Activated B cell treated with CpG ODN at 0.5 μM for 24 hours (primary cell): ENCODE measurements around the gene EOLA1. TPM values are rescaled to one million over a fixed set of nuclear protein-coding genes. Genes with fewer than 3 reads are reported as not detected.
"Not testable (repeated sequence)": the region's sequence is repeated elsewhere in the genome, so short reads cannot be mapped to it uniquely, and the experiment has no call there.

Experiments used
- ATAC-seq: fragments of 200-7000 bp; cut with Tn5 transposase; one replicate; pipeline ENCODE4 v1.10.0; 2021; ENCODE audit warnings: low read depth, mild to moderate bottlenecking, moderate library complexity
- CTCF ChIA-PET: fragments of 350-600 bp; sonication (Branson Sonifier 250); formaldehyde crosslinking; loops from one replicate; lab custom pipeline; 2021; ENCODE audit warnings: antibody characterized with exemption; lab: Charles Lee
- POLR2A ChIA-PET: fragments of 350-600 bp; sonication (Branson Sonifier 250); formaldehyde crosslinking; loops from one replicate; lab custom pipeline; 2021; ENCODE audit warnings: antibody characterized with exemption; lab: Charles Lee
- DNase-seq: peaks from one replicate; pipeline ENCODE4 v3.0.0; 2022
- H3K27ac Mint-ChIP-seq: one replicate; pipeline ENCODE4 v1.8.0; 2020; ENCODE audit warnings: mixed read lengths
- H3K27me3 Mint-ChIP-seq: one replicate; pipeline ENCODE4 v1.8.0; 2021; ENCODE audit warnings: mixed read lengths
- H3K36me3 Mint-ChIP-seq: one replicate; pipeline ENCODE4 v1.8.0; 2021; ENCODE audit warnings: low read depth, mixed read lengths
- H3K4me1 Mint-ChIP-seq: one replicate; pipeline ENCODE4 v1.8.0; 2021; ENCODE audit warnings: mixed read lengths
- H3K4me3 Mint-ChIP-seq: one replicate; pipeline ENCODE4 v1.8.0; 2020; ENCODE audit warnings: mild to moderate bottlenecking, mixed read lengths
- H3K9me3 Mint-ChIP-seq: one replicate; pipeline ENCODE4 v1.8.0; 2020; ENCODE audit warnings: mixed read lengths
- intact Hi-C: fragments of 100-400 bp; cut with micrococcal nuclease; formaldehyde crosslinking; loops from one replicate; pipeline ENCODE4 v1.15.1; 2024
- total RNA-seq: library from RNA; stranded (reverse); gene quantifications from 2 replicates; pipeline ENCODE4 v1.2.3, GENCODE V29; 2022
- TF ChIP-seq, protein P1 (sequence below): fragments of 200-600 bp; IDR thresholded peaks from one replicate; pipeline ENCODE4 v1.8.0; 2022; ENCODE audit warnings: antibody characterized with exemption, mild to moderate bottlenecking

EOLA1 gene
- total RNA-seq, 1 donor from 2014 or later = 22.8 TPM

DNA sequence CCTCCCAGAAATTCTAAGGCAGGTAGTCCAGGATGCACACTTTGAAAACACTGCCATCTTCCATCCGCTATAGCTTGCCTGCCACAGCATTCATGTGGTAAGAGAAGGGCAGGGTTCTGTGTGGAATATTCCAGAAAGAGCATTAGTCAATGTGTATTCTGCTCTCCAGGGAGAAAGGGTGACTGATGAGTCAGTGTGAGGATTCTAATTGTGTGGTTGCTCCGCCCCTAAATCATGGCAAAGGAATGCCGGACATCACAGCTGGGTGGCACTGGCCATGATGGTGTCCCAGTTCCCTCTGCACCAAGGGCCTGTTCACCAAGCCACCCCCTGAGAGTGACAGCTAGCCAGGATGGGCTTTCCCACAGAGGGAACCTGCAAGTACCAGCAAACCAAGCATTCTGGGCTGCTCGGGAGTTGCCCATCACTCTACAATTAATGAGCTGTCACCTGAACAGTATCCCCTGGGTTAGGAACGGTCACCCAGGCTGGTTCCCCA is 45.2 kb upstream of the EOLA1 start:
- Mint-ChIP-seq H3K4me1 (peaks cover 3% of the 10 kb centered on the region), H3K27ac (no peak overlapping the region), H3K9me3 (no peaks in the 10 kb centered on the region), H3K36me3 (peaks cover 49% of the 10 kb centered on the region), H3K27me3 (no peaks in the 10 kb centered on the region), H3K4me3 (no peak overlapping the region)
- ATAC-seq (no peak), DNase-seq (no peak)
- intact Hi-C loops = loop anchor here (10.0 kb wide), 1 partner anchor 1581 kb away; the partner anchor contains the start of gene FMR1
- TF ChIP-seq, protein P1, sequence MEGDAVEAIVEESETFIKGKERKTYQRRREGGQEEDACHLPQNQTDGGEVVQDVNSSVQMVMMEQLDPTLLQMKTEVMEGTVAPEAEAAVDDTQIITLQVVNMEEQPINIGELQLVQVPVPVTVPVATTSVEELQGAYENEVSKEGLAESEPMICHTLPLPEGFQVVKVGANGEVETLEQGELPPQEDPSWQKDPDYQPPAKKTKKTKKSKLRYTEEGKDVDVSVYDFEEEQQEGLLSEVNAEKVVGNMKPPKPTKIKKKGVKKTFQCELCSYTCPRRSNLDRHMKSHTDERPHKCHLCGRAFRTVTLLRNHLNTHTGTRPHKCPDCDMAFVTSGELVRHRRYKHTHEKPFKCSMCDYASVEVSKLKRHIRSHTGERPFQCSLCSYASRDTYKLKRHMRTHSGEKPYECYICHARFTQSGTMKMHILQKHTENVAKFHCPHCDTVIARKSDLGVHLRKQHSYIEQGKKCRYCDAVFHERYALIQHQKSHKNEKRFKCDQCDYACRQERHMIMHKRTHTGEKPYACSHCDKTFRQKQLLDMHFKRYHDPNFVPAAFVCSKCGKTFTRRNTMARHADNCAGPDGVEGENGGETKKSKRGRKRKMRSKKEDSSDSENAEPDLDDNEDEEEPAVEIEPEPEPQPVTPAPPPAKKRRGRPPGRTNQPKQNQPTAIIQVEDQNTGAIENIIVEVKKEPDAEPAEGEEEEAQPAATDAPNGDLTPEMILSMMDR = no peak
- ChIA-PET POLR2A (no interaction called here), CTCF (no interaction called here)

DNA sequence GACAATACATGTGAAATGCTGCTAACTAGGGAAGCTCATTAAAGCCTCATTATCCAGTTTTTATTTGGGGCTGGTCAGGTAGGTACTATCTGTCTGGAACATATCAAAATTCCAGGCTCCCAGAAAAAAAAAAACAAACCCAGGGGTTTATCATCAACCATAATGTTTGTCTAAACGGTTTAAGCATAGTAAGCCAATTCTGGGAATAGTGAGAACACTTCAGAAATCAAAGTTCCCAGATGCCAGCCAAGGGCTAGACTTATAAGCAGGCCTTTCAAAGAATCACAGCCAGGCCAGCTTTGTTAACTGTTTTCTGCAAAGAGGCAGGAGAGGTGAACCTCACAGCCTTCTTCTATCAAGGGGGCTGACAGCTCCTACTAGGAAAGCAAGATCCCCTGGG is 43.8 kb upstream of the EOLA1 start:
- H3K27me3 Mint-ChIP-seq = no peaks in the 10 kb centered on the region
- H3K4me1 Mint-ChIP-seq = peaks cover 3% of the 10 kb centered on the region
- POLR2A ChIA-PET = no interaction called here
- TF ChIP-seq, protein P1 = no peak
- H3K4me3 Mint-ChIP-seq = no peak overlapping the region
- no peaks in the 10 kb centered on the region for H3K9me3 Mint-ChIP-seq
- no peak overlapping the region for H3K27ac Mint-ChIP-seq
- CTCF ChIA-PET = no interaction called here
- intact Hi-C loops = loop anchor here (10.0 kb wide), 1 partner anchor 1582 kb away; the partner anchor contains the start of gene FMR1
- peaks cover 61% of the 10 kb centered on the region for H3K36me3 Mint-ChIP-seq
- ATAC-seq (no peak), DNase-seq (no peak)

DNA sequence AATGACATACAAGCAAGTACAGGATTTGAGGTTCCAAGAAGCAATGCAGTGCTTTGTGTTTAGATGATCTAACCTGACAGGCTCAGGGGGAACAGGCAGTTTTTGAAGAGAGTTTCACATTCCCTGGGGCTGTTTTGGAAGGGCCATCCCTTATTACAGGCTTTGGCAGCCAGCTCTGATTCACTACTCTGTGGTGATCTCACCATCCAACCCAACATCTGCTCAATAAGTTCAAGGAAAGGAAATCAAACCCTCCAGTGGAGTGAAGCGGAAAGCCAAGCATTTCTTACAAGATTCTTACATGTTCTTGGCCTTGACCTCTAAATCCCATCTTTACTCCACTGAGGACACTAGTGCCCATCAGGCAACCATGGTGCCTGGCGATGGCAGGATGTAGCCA is 43.2 kb upstream of the EOLA1 start:
- CTCF ChIA-PET = no interaction called here
- Mint-ChIP-seq H3K9me3 (no peaks in the 10 kb centered on the region), H3K4me3 (no peak overlapping the region), H3K27ac (no peak overlapping the region), H3K36me3 (peaks cover 65% of the 10 kb centered on the region), H3K27me3 (no peaks in the 10 kb centered on the region), H3K4me1 (peaks cover 3% of the 10 kb centered on the region)
- ATAC-seq (no peak), DNase-seq (no peak)
- POLR2A ChIA-PET = no interaction called here
- intact Hi-C loops = loop anchor here (10.0 kb wide), 1 partner anchor 1583 kb away; the partner anchor contains the start of gene FMR1
- TF ChIP-seq, protein P1 = no peak

DNA sequence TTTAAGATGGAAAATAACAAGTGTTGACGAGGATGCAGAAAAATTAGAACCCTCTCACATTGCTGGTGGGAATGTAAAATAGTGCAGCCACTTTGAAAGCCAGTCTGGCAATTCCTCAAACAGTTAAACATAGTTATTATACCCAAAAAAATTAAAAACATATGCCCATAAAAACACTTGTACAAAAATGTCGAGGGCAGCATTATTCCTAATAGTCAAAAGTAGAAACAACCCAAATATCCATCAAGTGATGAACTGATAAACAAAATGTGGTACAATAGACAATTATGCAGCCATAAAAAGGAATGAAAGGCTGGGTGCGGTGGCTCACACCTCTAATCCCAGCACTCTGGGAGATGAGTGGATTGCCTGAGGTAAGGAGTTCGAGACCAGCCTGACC is 42.0 kb upstream of the EOLA1 start:
- peaks cover 6% of the 10 kb centered on the region for H3K4me1 Mint-ChIP-seq
- TF ChIP-seq, protein P1 = no peak
- intact Hi-C loops = loop anchor here (10.0 kb wide), 1 partner anchor 1584 kb away; the partner anchor contains the start of gene FMR1
- H3K4me3 Mint-ChIP-seq = no peak overlapping the region
- DNase-seq (no peak), ATAC-seq (no peak)
- ChIA-PET CTCF (no interaction called here), POLR2A (no interaction called here)
- H3K27ac Mint-ChIP-seq = no peak overlapping the region
- H3K36me3 Mint-ChIP-seq = peaks cover 68% of the 10 kb centered on the region
- H3K9me3 Mint-ChIP-seq = no peaks in the 10 kb centered on the region
- H3K27me3 Mint-ChIP-seq = no peaks in the 10 kb centered on the region

DNA sequence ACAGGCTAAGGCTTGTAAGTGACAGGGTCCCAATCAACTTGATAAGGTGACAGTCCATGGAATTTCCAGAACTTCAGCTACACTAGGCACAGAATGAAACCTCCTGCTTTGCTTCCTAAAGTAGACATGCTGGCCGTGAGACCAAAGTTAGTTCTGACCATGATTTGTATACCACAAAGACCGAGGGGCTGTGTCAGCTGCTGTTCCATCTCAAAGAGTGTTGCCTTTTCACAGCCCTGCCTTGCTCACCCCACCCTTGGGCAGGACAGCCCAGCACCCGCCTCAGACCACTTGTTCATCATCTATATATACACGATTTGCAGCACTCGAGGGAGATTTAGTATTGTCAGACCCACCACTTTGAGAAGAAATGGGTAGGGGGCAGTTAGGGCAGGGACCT is 41.0 kb upstream of the EOLA1 start:
- TF ChIP-seq, protein P1 = no peak
- no peaks in the 10 kb centered on the region for H3K9me3 Mint-ChIP-seq
- no peak overlapping the region for H3K4me3 Mint-ChIP-seq
- peaks cover 68% of the 10 kb centered on the region for H3K36me3 Mint-ChIP-seq
- no peak overlapping the region for H3K27ac Mint-ChIP-seq
- ATAC-seq (no peak), DNase-seq (no peak)
- intact Hi-C loops = loop anchor here (10.0 kb wide), 1 partner anchor 1585 kb away; the partner anchor contains the start of gene FMR1
- no peaks in the 10 kb centered on the region for H3K27me3 Mint-ChIP-seq
- ChIA-PET CTCF (no interaction called here), POLR2A (no interaction called here)
- peaks cover 6% of the 10 kb centered on the region for H3K4me1 Mint-ChIP-seq

DNA sequence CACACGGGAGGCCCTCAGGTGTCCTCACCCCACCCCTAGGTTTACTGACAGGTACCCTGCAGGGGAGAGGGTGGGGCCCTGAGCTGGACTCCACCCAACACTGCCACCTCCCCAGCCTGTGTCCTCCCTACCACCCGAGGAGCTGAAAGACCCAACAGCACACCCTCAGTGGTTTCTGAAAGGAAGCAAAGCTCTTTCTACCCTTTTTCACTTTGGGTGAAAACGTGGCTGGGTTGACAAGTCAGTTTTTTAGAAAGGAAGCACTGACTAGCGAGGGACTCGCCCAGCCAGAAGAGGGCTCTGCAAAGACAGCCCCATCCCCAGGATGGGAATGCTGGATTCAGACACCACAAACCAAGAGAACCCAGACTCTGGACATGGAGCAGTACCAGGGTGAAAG is 37.9 kb upstream of the EOLA1 start:
- H3K4me3 Mint-ChIP-seq, H3K27me3 Mint-ChIP-seq, H3K9me3 Mint-ChIP-seq, intact Hi-C loops, CTCF ChIA-PET, ATAC-seq, DNase-seq: not testable (repeated sequence)
- POLR2A ChIA-PET = interaction anchor here (3.4 kb wide), 1 partner anchor 37 kb away, joined by 47 read pairs; the partner anchor contains the start of gene EOLA1
- peak overlapping the region; percentile 46 for H3K27ac Mint-ChIP-seq
- H3K36me3 Mint-ChIP-seq = peaks cover 42% of the 10 kb centered on the region
- peaks cover 14% of the 10 kb centered on the region for H3K4me1 Mint-ChIP-seq

DNA sequence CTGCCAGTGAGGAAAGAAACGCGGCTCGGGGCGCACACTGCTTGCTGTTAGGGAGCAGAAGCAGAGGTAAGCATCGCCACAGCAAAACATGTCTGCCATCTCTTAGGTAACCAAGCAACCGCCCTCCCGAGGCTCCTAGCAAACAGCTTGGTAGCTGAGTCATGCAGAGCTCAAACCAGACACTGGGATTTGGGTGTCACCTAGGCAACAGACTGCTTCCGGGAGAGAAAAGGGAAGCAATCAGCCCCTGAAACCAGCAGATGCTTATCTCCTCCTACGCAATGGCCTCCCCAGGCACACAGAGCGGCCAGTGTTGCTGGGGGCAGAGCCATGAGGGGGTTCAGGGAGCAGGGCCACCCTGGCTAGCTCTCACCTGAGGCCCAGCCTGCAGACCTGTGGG is 37.4 kb upstream of the EOLA1 start:
- Mint-ChIP-seq H3K4me3 (peak overlapping the region; percentile 50), H3K4me1 (peaks cover 14% of the 10 kb centered on the region), H3K36me3 (peaks cover 36% of the 10 kb centered on the region), H3K27ac (peak overlapping the region; percentile 96)
- ATAC-seq (peak; percentile 67), DNase-seq (peak; percentile 48)
- H3K9me3 Mint-ChIP-seq, H3K27me3 Mint-ChIP-seq, CTCF ChIA-PET, intact Hi-C loops: not testable (repeated sequence)
- POLR2A ChIA-PET = interaction anchor here (3.4 kb wide), 1 partner anchor 37 kb away, joined by 47 read pairs; the partner anchor contains the start of gene EOLA1
